OCI-M1 (cell line): ENCODE measurements around the gene ARSB.

Source experiments
- DNase-seq: peaks from one replicate; lab custom pipeline; 2025; lab: John Stamatoyannopoulos, UW

Gene ARSB

GRCh38 chr5:78805474-78806124 lies 179.5 kb downstream of the ARSB start:
- DNase-seq, result no peak

- no peak for DNase-seq
Measured at GRCh38 chr5:78804995-78805394, 180.1 kb downstream of the ARSB start.

GRCh38 chr5:78803941-78804340 lies 181.2 kb downstream of the ARSB start:
- DNase-seq, result no peak

- DNase-seq, result no peak
Measured at GRCh38 chr5:78803353-78803752, 181.8 kb downstream of the ARSB start.

GRCh38 chr5:78801413-78801812 lies 183.7 kb downstream of the ARSB start:
- no peak for DNase-seq

- no peak for DNase-seq
Measured at GRCh38 chr5:78799266-78800017, 185.7 kb downstream of the ARSB start.

GRCh38 chr5:78798673-78799029 lies 186.5 kb downstream of the ARSB start:
- DNase-seq, result no peak

GRCh38 chr5:78797936-78798672 lies 187.0 kb downstream of the ARSB start:
- no peak for DNase-seq

- no peak for DNase-seq
Measured at GRCh38 chr5:78795757-78796156, 189.4 kb downstream of the ARSB start.

GRCh38 chr5:78794693-78795215 lies 190.4 kb downstream of the ARSB start:
- no peak for DNase-seq

GRCh38 chr5:78793907-78794662 lies 191.0 kb downstream of the ARSB start:
- no peak for DNase-seq

- DNase-seq, result peak; percentile 33
Measured at GRCh38 chr5:78792345-78793055, 192.6 kb downstream of the ARSB start.

- no peak for DNase-seq
Measured at GRCh38 chr5:78791501-78792100, 193.5 kb downstream of the ARSB start.

- no peak for DNase-seq
Measured at GRCh38 chr5:78787783-78788182, 197.3 kb downstream of the ARSB start.

- DNase-seq, result no peak
Measured at GRCh38 chr5:78785454-78785853, 199.7 kb downstream of the ARSB start.

GRCh38 chr5:78783434-78784130 lies 201.5 kb downstream of the ARSB start:
- no peak for DNase-seq

GRCh38 chr5:78782728-78783127 lies 202.4 kb downstream of the ARSB start:
- DNase-seq, result no peak

GRCh38 chr5:78781611-78782286 lies 203.4 kb downstream of the ARSB start:
- no peak for DNase-seq

- no peak for DNase-seq
Measured at GRCh38 chr5:78779771-78780616, 205.1 kb downstream of the ARSB start.
